Left ventricle myocardium inferior (tissue), 1 donor: ENCODE data around the gene XRCC5. TPM values are rescaled to one million over a fixed set of nuclear protein-coding genes. Genes with fewer than 3 reads are reported as not detected.
A peak's percentile ranks its signal among the peaks of the same experiment; 100 is the strongest.

ENCODE experiments used
- DNase-seq: peaks from one replicate; pipeline ENCODE4 v3.0.0-alpha.2; 2020
- H3K27ac ChIP-seq: fragments of 200-600 bp; replicated peaks from 2 replicates; pipeline ENCODE4 v1.8.0; 2021
- H3K27me3 ChIP-seq: fragments of 200-600 bp; 2 replicates; pipeline ENCODE4 v1.8.0; 2021; ENCODE audit warnings: low read depth
- H3K36me3 ChIP-seq: fragments of 200-600 bp; 2 replicates; pipeline ENCODE4 v1.8.0; 2021
- H3K4me1 ChIP-seq: fragments of 200-600 bp; 2 replicates; pipeline ENCODE4 v1.8.0; 2021
- H3K4me3 ChIP-seq: fragments of 200-600 bp; 2 replicates; pipeline ENCODE4 v1.8.0; 2021; ENCODE audit warnings: mild to moderate bottlenecking, moderate library complexity
- H3K9me3 ChIP-seq: fragments of 200-600 bp; replicated peaks from 2 replicates; pipeline ENCODE4 v1.8.0; 2021
- CTCF ChIP-seq: fragments of 200-600 bp; IDR thresholded peaks from 2 replicates; pipeline ENCODE4 v1.8.0; 2021; ENCODE audit warnings: antibody characterized with exemption, mild to moderate bottlenecking, borderline replicate concordance
- intact Hi-C: fragments of 100-400 bp; cut with micrococcal nuclease; formaldehyde crosslinking; loops from one replicate; pipeline ENCODE4 v1.11.0; 2022
- total RNA-seq: library from RNA; stranded (reverse); fragmentation: NEBNext Ultra II Directional; extraction: Animal tissue kit (Norgen Biotek cat#: 25700); gene quantifications from one replicate; pipeline ENCODE4 v1.2.1, GENCODE V29; 2021
- donor health status: DM: no; HTN: yes; CAD: no; lungs with severe emphysema.

The XRCC5 gene
- total RNA-seq, 1 donor from 2014 or later = 110 TPM

- DNase-seq = no peak
- intact Hi-C loops = no loop called here
- H3K36me3 ChIP-seq = peaks cover 28% of the 10 kb centered on the region
- no peak for TF ChIP-seq CTCF
- H3K4me1 ChIP-seq = peaks cover 8% of the 10 kb centered on the region
- no peaks in the 10 kb centered on the region for H3K27me3 ChIP-seq
- no peak overlapping the region for H3K27ac ChIP-seq
- no peak overlapping the region for H3K4me3 ChIP-seq
- no peaks in the 10 kb centered on the region for H3K9me3 ChIP-seq
These were observed 101.8 kb downstream of the XRCC5 start for GRCh38 chr2:216210701-216211540.

DNA sequence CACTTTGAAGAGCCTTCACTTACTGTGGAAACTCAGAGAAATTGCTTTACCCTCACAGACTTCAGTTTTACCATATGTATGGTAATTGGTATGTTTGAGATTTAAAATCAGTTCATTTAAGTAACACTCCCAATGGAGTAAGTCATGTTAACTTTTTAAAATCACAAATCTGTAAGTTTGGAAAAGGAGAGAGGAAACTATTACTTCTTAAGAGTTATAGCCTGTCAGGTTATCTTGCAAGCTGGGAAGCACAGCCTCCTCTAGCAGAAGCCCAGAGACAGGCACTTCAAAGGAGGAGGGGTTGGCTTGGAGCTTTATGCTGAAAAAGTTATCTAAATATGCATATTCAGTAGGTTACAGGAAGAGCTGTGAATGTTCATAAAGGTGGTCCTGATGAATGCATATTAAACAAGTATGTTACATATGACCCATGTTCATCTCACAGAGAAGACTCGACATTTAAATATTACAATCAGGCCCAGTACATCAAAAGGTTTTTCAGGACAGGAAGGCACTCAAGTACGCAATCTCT, 102.5 kb downstream of the XRCC5 start:
- no peak overlapping the region for H3K4me3 ChIP-seq
- H3K36me3 ChIP-seq = peaks cover 20% of the 10 kb centered on the region
- no peaks in the 10 kb centered on the region for H3K9me3 ChIP-seq
- H3K4me1 ChIP-seq = peaks cover 10% of the 10 kb centered on the region
- DNase-seq = no peak
- no peak overlapping the region for H3K27ac ChIP-seq
- TF ChIP-seq CTCF = no peak
- no peaks in the 10 kb centered on the region for H3K27me3 ChIP-seq
- intact Hi-C loops = no loop called here

- H3K27me3 ChIP-seq = no peaks in the 10 kb centered on the region
- no peaks in the 10 kb centered on the region for H3K9me3 ChIP-seq
- H3K27ac ChIP-seq = no peak overlapping the region
- DNase-seq = no peak
- intact Hi-C loops = no loop called here
- peaks cover 25% of the 10 kb centered on the region for H3K4me1 ChIP-seq
- TF ChIP-seq CTCF = no peak
- H3K4me3 ChIP-seq = no peak overlapping the region
- H3K36me3 ChIP-seq = no peaks in the 10 kb centered on the region
These were observed 105.6 kb downstream of the XRCC5 start for GRCh38 chr2:216214768-216215167.

DNA sequence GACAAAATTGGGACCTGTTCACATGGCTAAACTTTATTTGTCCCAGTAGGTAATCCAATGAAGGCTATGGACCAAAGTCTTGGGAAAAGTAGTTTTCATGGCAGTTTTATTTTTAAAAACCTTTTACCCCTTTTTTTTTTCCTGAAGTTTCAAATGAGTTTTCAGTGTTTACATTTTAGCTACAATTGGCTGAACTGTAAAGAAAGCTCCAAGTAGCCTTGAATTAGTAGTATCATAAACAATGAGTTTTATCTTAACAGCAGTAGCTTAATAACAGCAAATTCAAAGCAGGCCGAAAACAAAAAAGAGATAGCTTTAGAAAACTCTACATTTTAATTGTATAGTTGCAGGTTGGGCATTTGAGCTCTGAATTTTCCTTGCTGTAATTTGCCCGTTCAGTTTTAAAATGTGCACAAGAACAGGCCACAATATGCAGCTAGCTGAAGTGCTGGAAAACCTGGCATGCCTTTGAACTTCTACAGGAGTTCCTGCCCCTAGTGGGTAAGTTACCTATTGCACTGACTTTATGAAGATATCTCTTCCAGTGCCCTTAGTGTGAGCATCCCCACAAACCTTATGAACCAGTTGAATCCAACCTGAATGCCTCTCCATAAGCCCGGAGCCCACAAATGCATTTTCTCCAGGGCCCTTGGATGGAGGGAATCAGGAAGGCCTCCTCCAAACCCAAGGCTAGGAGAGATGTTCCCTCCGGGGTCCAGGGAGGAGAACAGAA, 106.7 kb downstream of the XRCC5 start:
- Histone ChIP-seq H3K4me1 (peaks cover 17% of the 10 kb centered on the region), H3K27ac (peak overlapping the region; percentile 64)
- intact Hi-C loops = no loop called here

More for the DNA sequence above, 106.7 kb downstream of the XRCC5 start:
- H3K27me3 ChIP-seq = no peaks in the 10 kb centered on the region
- TF ChIP-seq CTCF = peak; percentile 30
- no peaks in the 10 kb centered on the region for H3K36me3 ChIP-seq
- no peak overlapping the region for H3K4me3 ChIP-seq
- no peak for DNase-seq
- no peaks in the 10 kb centered on the region for H3K9me3 ChIP-seq
